Stimulated activated naive CD4-positive, alpha-beta T cell treated with Interleukin-2 at 50 U/mL for 16 hours (primary cell): Measurements from ENCODE around the gene PRSS23.
"Not testable (repeated sequence)": the region's sequence is repeated elsewhere in the genome, so short reads cannot be mapped to it uniquely, and the experiment has no call there.

Experiments used
- DNase-seq: peaks from one replicate; lab custom pipeline; 2025; lab: John Stamatoyannopoulos, UW

Gene PRSS23

GRCh38 chr11:86815726-86816125, 15.4 kb downstream of the PRSS23 start:
- no peak for DNase-seq

GRCh38 chr11:86816251-86816726, 15.9 kb downstream of the PRSS23 start:
- DNase-seq: no peak

- no peak for DNase-seq
Measured at GRCh38 chr11:86818462-86819192, 18.3 kb downstream of the PRSS23 start.

GRCh38 chr11:86824139-86824538, 23.8 kb downstream of the PRSS23 start:
- not testable (repeated sequence) for DNase-seq

GRCh38 chr11:86834376-86834775, 34.0 kb downstream of the PRSS23 start:
- DNase-seq: not testable (repeated sequence)

- DNase-seq: not testable (repeated sequence)
Measured at GRCh38 chr11:86844762-86845508, 44.6 kb downstream of the PRSS23 start.

- no peak for DNase-seq
Measured at GRCh38 chr11:86848132-86848531, 47.8 kb downstream of the PRSS23 start.

GRCh38 chr11:86849679-86850078, 49.3 kb downstream of the PRSS23 start:
- no peak for DNase-seq
